Transverse colon (tissue), 4 donors: Measurements from ENCODE around the gene CABS1. TPM values are rescaled to one million over a fixed set of nuclear protein-coding genes. Genes with fewer than 3 reads are reported as not detected.

Experiments used
- DNase-seq: peaks from one replicate; pipeline ENCODE4 v3.0.0-alpha.2; 2019
- H3K27ac ChIP-seq, 4 donors: fragments of 200-600 bp; sonication (generic); 2 replicates each; pipeline ENCODE4 v1.5.1; 2016 to 2018; ENCODE audit warnings: inconsistent platforms in 4 of 4
- H3K27me3 ChIP-seq: fragments of 200-600 bp; sonication (generic); 2 replicates; pipeline ENCODE4 v1.5.1; 2017; ENCODE audit warnings: inconsistent platforms
- H3K36me3 ChIP-seq, 4 donors: fragments of 200-600 bp; sonication (generic); 2 replicates each; pipeline ENCODE4 v1.5.1; 2017 to 2019; ENCODE audit warnings: inconsistent platforms in 4 of 4
- H3K4me1 ChIP-seq, 4 donors: fragments of 200-600 bp; sonication (generic); 2 replicates each; pipeline ENCODE4 v1.5.1; 2017 to 2020; ENCODE audit warnings: inconsistent platforms in 4 of 4
- H3K4me3 ChIP-seq, 4 donors: fragments of 200-600 bp; sonication (generic); 1 replicate in 1 of 4; 2 replicates in 3 of 4; pipeline versions ENCODE4 v1.5.1 to v1.6.1; 2017 to 2019; ENCODE audit warnings: inconsistent platforms in 4 of 4
- H3K9me3 ChIP-seq, 2 donors: fragments of 200-600 bp; sonication (generic); 2 replicates each; pipeline ENCODE4 v1.5.1; 2017 to 2019; ENCODE audit warnings: inconsistent platforms in 2 of 2
- EP300 ChIP-seq: sonication (generic); formaldehyde crosslinking; IDR thresholded peaks from one replicate; pipeline ENCODE4 v1.6.1; 2017; ENCODE audit warnings: antibody characterized with exemption, low read depth
- POLR2A ChIP-seq: fragments of 450-650 bp; IDR thresholded peaks from one replicate; pipeline ENCODE4 v1.6.1; 2016; ENCODE audit warnings: antibody characterized with exemption, mild to moderate bottlenecking, moderate library complexity
- POLR2AphosphoS5 ChIP-seq, 3 donors: sonication (generic); formaldehyde crosslinking; IDR thresholded peaks; one replicate each; pipeline ENCODE4 v1.6.1; 2016; ENCODE audit warnings: antibody characterized with exemption in 3 of 3
- WGBS, 2 donors: methylation state at CpG; one replicate each; pipeline ENCODE4 v1.1.5; 2018; ENCODE audit warnings: low coverage in 1 of 2; 5-methylcytosine and 5-hydroxymethylcytosine counted together
- in situ Hi-C, 4 donors: fragments of 200-750 bp; cut with MboI; loops; one replicate each; pipeline versions ENCODE4 v1.15.0 to v1.15.1; 2017; ENCODE audit warnings: low sequenced_read_pairs in 3 of 4, low pct_ligation_motif_present in 1 of 4, low pct_unique_long_range_greater_than_20kb in 1 of 4
- intact Hi-C: fragments of 100-400 bp; cut with DNase I; formaldehyde crosslinking; loops from one replicate; pipeline ENCODE4 v1.15.1; 2023; ENCODE audit warnings: low total_unique reads
- total RNA-seq, 4 donors: library from RNA; depleted of rRNA; stranded (reverse); fragments of >200 nt; gene quantifications; one replicate each; pipeline ENCODE4 v1.1.0, GENCODE V29; 2016
- TF ChIP-seq, protein P1 (sequence below), 5 experiments: fragments of 200-600 bp in 3 of 5; fragments of 450-650 bp in 2 of 5; sonication (generic) in 3 of 5; IDR thresholded peaks; 1 replicate in 2 of 5; 2 replicates in 3 of 5; pipeline ENCODE4 v1.5.1; 2016 to 2017; ENCODE audit warnings: antibody characterized with exemption in 5 of 5, inconsistent platforms in 3 of 5, mild to moderate bottlenecking in 2 of 5, moderate library complexity in 1 of 5

The CABS1 gene
- not detected for total RNA-seq

DNA sequence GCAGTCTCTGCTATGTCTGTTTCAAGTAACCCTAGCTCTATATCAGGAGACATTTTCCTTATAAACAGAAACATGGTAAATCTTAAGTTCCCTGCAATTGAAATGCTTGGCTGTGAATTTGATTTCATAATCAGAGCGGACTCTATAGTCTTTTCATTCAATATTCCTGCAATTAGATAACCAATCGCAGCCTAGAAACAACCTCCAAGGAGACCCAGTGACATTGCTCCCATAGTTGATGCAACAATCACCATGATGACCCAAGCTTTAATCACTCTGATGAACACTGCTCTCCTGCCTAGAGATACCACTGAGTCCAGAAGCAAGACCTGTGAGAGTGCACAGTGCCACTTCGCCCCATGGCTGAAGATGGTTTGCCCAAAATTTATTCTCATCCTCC is at the start of gene CABS1:
Gene CABS1 (plus strand): TSS at position 301 of the 400 bp plus-strand sequence. CDS start 59 bp downstream, at position 360.
- TF ChIP-seq EP300 (no peak), POLR2AphosphoS5 (IDR thresholded peaks at IDR 0.05) (no peak), POLR2A (no peak)
- TF ChIP-seq, protein P1, sequence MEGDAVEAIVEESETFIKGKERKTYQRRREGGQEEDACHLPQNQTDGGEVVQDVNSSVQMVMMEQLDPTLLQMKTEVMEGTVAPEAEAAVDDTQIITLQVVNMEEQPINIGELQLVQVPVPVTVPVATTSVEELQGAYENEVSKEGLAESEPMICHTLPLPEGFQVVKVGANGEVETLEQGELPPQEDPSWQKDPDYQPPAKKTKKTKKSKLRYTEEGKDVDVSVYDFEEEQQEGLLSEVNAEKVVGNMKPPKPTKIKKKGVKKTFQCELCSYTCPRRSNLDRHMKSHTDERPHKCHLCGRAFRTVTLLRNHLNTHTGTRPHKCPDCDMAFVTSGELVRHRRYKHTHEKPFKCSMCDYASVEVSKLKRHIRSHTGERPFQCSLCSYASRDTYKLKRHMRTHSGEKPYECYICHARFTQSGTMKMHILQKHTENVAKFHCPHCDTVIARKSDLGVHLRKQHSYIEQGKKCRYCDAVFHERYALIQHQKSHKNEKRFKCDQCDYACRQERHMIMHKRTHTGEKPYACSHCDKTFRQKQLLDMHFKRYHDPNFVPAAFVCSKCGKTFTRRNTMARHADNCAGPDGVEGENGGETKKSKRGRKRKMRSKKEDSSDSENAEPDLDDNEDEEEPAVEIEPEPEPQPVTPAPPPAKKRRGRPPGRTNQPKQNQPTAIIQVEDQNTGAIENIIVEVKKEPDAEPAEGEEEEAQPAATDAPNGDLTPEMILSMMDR (IDR thresholded peaks at IDR 0.05) = no peak
- no peaks in the 10 kb centered on the region for H3K36me3 ChIP-seq
- H3K4me3 ChIP-seq = no peak within 1 kb of the TSS
- in situ Hi-C loops = no loop called here
- 97 to 100% methylated on average over 2 to 3 of the region's 3 CpGs for WGBS, 2 donors
- no peaks in the 10 kb centered on the region for H3K27me3 ChIP-seq
- no peaks in the 10 kb centered on the region for H3K9me3 ChIP-seq
- H3K4me1 ChIP-seq = no peaks in the 10 kb centered on the region
- no peak within 1 kb of the TSS for H3K27ac ChIP-seq
- intact Hi-C loops = no loop called here
- no peak for DNase-seq

GRCh38 chr4:70288651-70289050 is 46.1 kb upstream of the CABS1 start:
- intact Hi-C loops = no loop called here
- Histone ChIP-seq H3K4me3 (no peak overlapping the region), H3K9me3 (no peaks in the 10 kb centered on the region), H3K4me1 (no peaks in the 10 kb centered on the region), H3K27ac (no peak overlapping the region), H3K36me3 (no peaks in the 10 kb centered on the region), H3K27me3 (no peaks in the 10 kb centered on the region)
- in situ Hi-C loops = no loop called here
- TF ChIP-seq POLR2A (no peak), POLR2AphosphoS5 (IDR thresholded peaks at IDR 0.05) (no peak), EP300 (no peak)
- TF ChIP-seq, protein P1 (IDR thresholded peaks at IDR 0.05) = no peak
- WGBS, 2 donors = 54 to 63% methylated on average over 1 of the region's 1 CpG
- no peak for DNase-seq

DNA sequence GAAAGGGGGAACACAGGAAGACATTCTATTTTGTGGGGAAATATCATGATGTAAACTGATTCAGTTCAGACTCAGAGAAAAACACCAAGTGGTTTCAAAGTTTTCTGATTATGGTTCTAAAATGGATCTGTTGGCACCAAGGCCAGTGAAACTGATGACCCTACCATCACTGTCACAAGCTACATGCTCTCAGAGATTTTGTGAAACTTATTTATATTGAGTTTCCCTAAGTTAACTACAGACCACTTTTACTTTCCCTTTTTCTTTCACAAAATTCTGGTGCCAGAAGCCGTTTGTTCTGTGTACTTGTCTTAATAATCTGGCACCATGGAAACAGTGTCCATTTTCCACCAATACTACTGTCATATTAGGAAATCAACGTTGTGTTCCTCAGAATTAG is 43.4 kb upstream of the CABS1 start:
- H3K9me3 ChIP-seq = no peaks in the 10 kb centered on the region
- DNase-seq = no peak
- no peaks in the 10 kb centered on the region for H3K27me3 ChIP-seq
- H3K36me3 ChIP-seq = no peaks in the 10 kb centered on the region
- in situ Hi-C loops = no loop called here
- TF ChIP-seq EP300 (no peak), POLR2AphosphoS5 (IDR thresholded peaks at IDR 0.05) (no peak), POLR2A (no peak)
- TF ChIP-seq, protein P1 (IDR thresholded peaks at IDR 0.05) = no peak
- H3K4me3 ChIP-seq = no peak overlapping the region
- WGBS, 2 donors = 26 to 52% methylated on average over 2 of the region's 2 CpGs
- no peaks in the 10 kb centered on the region for H3K4me1 ChIP-seq
- no peak overlapping the region for H3K27ac ChIP-seq
- intact Hi-C loops = no loop called here

GRCh38 chr4:70297576-70297975 is 37.2 kb upstream of the CABS1 start:
- Histone ChIP-seq H3K4me3 (no peak overlapping the region), H3K4me1 (no peaks in the 10 kb centered on the region), H3K27ac (no peak overlapping the region), H3K36me3 (no peaks in the 10 kb centered on the region), H3K9me3 (no peaks in the 10 kb centered on the region), H3K27me3 (no peaks in the 10 kb centered on the region)
- intact Hi-C loops (no loop called here), in situ Hi-C loops (no loop called here)
- TF ChIP-seq POLR2A (no peak), POLR2AphosphoS5 (IDR thresholded peaks at IDR 0.05) (no peak), EP300 (no peak)
- TF ChIP-seq, protein P1 (IDR thresholded peaks at IDR 0.05) = no peak
- DNase-seq = no peak
